ENCODE data around the gene MED7. TPM values are rescaled to one million over a fixed set of nuclear protein-coding genes. Genes with fewer than 3 reads are reported as not detected.

Gene MED7
- total and polyA plus RNA-seq, 2 of the 8 experiments (the other 6 are each of a cell fraction or from before 2014, with no cell fraction given) = 6.9 to 9.5 TPM

GRCh38 chr5:157143127-157143971 is 684 bp upstream of the MED7 start (continued):
- TF ChIP-seq ZNF274 (IDR thresholded peaks at IDR 0.05; ENCODE audit: borderline replicate concordance, extremely low read depth, low read length) = no peak
- no peak for TF ChIP-seq CTBP2 (IDR thresholded peaks at IDR 0.05; ENCODE audit: borderline replicate concordance, insufficient read depth, insufficient read length, low read length)
- no peak for TF ChIP-seq SP4 (IDR thresholded peaks at IDR 0.05; ENCODE audit: low read length)
